MCF 10A (cell line): Measurements from ENCODE around the gene TUBB2A. TPM values are rescaled to one million over a fixed set of nuclear protein-coding genes. Genes with fewer than 3 reads are reported as not detected.

Experiments used
- BruUV-seq: library from RNA; stranded (reverse); fragments of 400-500 nt; replicated peaks from 2 replicates; lab custom pipeline; 2021; lab: Mats Ljungman, UMichigan
- CTCF ChIA-PET: fragments of 300-600 bp; sonication (Branson Sonifier 250); formaldehyde crosslinking; extraction: SDS; loops from one replicate; lab custom pipeline; 2021; ENCODE audit warnings: antibody characterized with exemption, inconsistent platforms; lab: Yijun Ruan, JAX
- POLR2A ChIA-PET: fragments of 300-600, 350-650 bp; sonication (Branson Sonifier 250); formaldehyde crosslinking; extraction: SDS; loops from one replicate; lab custom pipeline; 2020; ENCODE audit warnings: antibody characterized with exemption, inconsistent platforms; lab: Yijun Ruan, JAX
- DNase-seq: peaks from one replicate; pipeline ENCODE4 v3.0.0-alpha.2; 2018; ENCODE audit not compliant: unreplicated experiment
- H3K27ac Mint-ChIP-seq: one replicate; pipeline ENCODE4 v1.8.0; 2022; ENCODE audit warnings: mild to moderate bottlenecking, low read depth, mixed read lengths; ENCODE audit not compliant: unreplicated experiment
- H3K27me3 Mint-ChIP-seq: one replicate; pipeline ENCODE4 v1.8.0; 2022; ENCODE audit warnings: mixed read lengths; ENCODE audit not compliant: insufficient read depth, unreplicated experiment
- H3K36me3 Mint-ChIP-seq: one replicate; pipeline ENCODE4 v1.8.0; 2022; ENCODE audit warnings: mild to moderate bottlenecking, moderate library complexity, mixed read lengths; ENCODE audit not compliant: insufficient read depth, unreplicated experiment
- H3K4me1 Mint-ChIP-seq: one replicate; pipeline ENCODE4 v1.8.0; 2022; ENCODE audit warnings: mixed read lengths; ENCODE audit not compliant: insufficient read depth, unreplicated experiment
- H3K4me3 Mint-ChIP-seq: one replicate; pipeline ENCODE4 v1.8.0; 2022; ENCODE audit warnings: mild to moderate bottlenecking, moderate library complexity, mixed read lengths; ENCODE audit not compliant: unreplicated experiment
- H3K9me3 Mint-ChIP-seq: one replicate; pipeline ENCODE4 v1.8.0; 2022; ENCODE audit warnings: mixed read lengths; ENCODE audit not compliant: unreplicated experiment
- intact Hi-C: fragments of 100-400 bp; cut with micrococcal nuclease; formaldehyde crosslinking; loops from 2 replicates; pipeline ENCODE4 v1.14.1; 2022
- total RNA-seq: library from RNA; stranded (reverse); gene quantifications from 2 replicates; pipeline ENCODE4 v1.2.3, GENCODE V29; 2022
- TF ChIP-seq, protein P1 (sequence below): fragments of 200-600 bp; IDR thresholded peaks from one replicate; pipeline ENCODE4 v1.8.0; 2022; ENCODE audit warnings: antibody characterized with exemption, mild to moderate bottlenecking; ENCODE audit not compliant: unreplicated experiment

Gene TUBB2A
- total RNA-seq, 1 experiment from 2014 or later = 13.3 TPM

DNA sequence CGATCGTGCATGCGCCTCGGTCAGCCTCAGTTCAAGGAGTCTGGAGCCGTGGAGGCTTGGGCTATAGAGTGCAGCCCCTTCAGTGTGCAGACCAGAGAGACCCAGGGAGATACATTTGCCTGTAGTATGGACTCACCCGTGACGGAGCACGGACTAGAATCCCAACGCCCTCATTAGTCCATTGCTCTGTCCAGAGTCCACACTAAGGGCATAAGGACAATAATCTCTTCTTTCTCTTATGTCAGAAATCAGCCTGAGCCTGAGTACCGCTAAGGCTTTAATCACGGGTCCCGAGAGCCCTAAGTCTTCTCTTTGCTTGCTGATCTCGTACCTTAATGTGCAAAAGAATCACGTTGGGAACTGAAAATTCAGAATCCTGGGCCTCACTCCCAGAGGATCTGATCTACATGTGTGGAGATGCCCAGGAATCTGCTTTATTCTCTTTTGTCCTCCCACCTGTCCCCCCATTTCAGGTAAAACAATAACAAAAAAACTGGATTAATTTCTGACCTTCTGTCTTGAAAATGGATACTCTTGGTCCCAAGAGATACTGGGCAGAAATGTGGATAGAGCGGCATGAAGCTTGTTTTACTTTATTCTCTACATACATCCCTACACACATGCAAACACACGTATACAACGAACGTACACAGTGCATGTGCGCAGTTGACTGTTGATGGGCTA, 38.2 kb downstream of the TUBB2A start:
- ChIA-PET POLR2A (interaction anchor here (0.6 to 2.2 kb wide), 18 partner anchors 9 to 163 kb away, joined by 3 to 9 read pairs (median 4); partner anchors contain the start of genes PSMG4 and RIPK1), CTCF (interaction anchor here (1.1 to 1.7 kb wide), 3 partner anchors 9 to 132 kb away, joined by 3 to 12 read pairs (median 4); no protein-coding TSS in a partner anchor)
- Mint-ChIP-seq H3K36me3 (peaks cover 6% of the 10 kb centered on the region), H3K4me3 (peak overlapping the region; percentile 80), H3K27me3 (no peaks in the 10 kb centered on the region), H3K4me1 (peaks cover 14% of the 10 kb centered on the region), H3K27ac (no peak overlapping the region), H3K9me3 (no peaks in the 10 kb centered on the region)
- TSS peak; percentile 26 for BruUV-seq
- peak; percentile 32 for DNase-seq
- TF ChIP-seq, protein P1, sequence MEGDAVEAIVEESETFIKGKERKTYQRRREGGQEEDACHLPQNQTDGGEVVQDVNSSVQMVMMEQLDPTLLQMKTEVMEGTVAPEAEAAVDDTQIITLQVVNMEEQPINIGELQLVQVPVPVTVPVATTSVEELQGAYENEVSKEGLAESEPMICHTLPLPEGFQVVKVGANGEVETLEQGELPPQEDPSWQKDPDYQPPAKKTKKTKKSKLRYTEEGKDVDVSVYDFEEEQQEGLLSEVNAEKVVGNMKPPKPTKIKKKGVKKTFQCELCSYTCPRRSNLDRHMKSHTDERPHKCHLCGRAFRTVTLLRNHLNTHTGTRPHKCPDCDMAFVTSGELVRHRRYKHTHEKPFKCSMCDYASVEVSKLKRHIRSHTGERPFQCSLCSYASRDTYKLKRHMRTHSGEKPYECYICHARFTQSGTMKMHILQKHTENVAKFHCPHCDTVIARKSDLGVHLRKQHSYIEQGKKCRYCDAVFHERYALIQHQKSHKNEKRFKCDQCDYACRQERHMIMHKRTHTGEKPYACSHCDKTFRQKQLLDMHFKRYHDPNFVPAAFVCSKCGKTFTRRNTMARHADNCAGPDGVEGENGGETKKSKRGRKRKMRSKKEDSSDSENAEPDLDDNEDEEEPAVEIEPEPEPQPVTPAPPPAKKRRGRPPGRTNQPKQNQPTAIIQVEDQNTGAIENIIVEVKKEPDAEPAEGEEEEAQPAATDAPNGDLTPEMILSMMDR = no peak
- intact Hi-C loops = loop anchor here (2.0 to 5.0 kb wide), 2 partner anchors 38 to 120 kb away; partner anchors contain the start of genes NQO2 and TUBB2A

DNA sequence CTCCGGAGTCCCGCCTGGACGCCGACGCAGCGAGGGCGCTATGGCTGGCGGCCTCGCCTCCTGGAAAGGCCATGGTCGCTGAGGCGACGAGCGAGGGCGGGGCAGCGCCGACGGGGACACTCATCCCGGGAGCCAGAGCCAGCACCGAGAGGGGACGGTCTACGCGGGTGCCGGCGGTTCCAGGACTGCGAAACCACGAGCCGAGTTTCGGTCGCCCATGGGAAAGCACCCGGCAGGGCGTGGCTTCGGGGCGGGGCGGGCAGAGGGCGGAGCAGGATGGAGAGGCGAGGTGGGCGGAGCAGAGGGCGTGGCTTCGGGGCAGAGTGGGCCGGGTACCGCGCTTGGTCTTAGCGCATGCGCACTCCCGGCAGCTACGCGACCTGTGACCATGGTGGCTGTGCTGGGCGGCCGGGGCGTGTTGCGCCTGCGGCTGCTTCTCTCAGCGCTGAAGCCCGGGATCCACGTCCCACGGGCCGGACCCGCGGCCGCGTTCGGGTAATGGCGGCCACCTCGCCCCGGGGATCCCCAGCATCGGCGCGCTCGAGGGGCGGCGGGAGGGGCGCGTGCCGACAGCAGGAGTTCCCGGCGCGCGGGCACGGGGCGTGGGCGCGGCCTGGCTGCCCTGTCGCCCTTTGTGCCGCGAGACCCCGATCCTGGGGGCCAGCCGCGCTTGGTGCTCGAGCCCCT, 38.8 kb downstream of the TUBB2A start, which contains the start of gene BPHL:
BPHL (plus strand) TSS at position 359 of the 687 bp plus-strand sequence; CDS start at position 389, 30 bp downstream.
- CTCF ChIA-PET = no interaction called here
- Mint-ChIP-seq H3K9me3 (no peaks in the 10 kb centered on the region), H3K27ac (peak within 1 kb of the TSS; percentile 98), H3K4me1 (peaks cover 14% of the 10 kb centered on the region), H3K4me3 (peak within 1 kb of the TSS; percentile 80), H3K36me3 (peaks cover 6% of the 10 kb centered on the region), H3K27me3 (no peaks in the 10 kb centered on the region)
- peak; percentile 92 for DNase-seq
- POLR2A ChIA-PET = interaction anchor here (0.6 to 2.2 kb wide), 13 partner anchors 10 to 163 kb away, joined by 3 to 9 read pairs (median 4); partner anchors contain the start of gene RIPK1
- no TSS peak for BruUV-seq
- TF ChIP-seq, protein P1 = no peak
- intact Hi-C loops = loop anchor here (1.0 to 5.0 kb wide), 3 partner anchors 39 to 120 kb away; partner anchors contain the start of genes NQO2 and TUBB2A

DNA sequence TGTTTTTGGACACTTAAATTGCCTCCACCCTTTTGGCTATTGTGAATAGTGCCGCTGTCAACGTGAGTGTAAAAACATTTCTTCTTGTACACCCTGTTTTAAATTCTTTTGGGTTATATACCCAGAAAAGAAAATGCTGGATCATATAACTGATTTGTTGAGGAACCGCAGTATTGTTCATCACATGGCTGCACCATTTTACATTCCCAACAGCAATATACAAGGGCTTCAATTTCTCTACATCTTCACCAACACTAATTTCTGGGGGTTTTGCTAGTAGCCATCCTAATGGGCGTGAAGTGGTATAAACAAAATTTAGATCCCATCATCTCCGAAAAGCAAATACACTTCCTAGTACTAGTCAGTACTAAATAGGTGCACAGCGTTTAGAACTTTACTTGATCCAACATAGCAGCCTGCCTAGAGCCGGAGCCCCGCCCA, 39.4 kb downstream of the TUBB2A start:
- H3K27me3 Mint-ChIP-seq = no peaks in the 10 kb centered on the region
- H3K36me3 Mint-ChIP-seq = peaks cover 8% of the 10 kb centered on the region
- CTCF ChIA-PET = no interaction called here
- no peak for DNase-seq
- BruUV-seq = TSS peak; percentile 94
- peak overlapping the region; percentile 80 for H3K4me3 Mint-ChIP-seq
- peak overlapping the region; percentile 98 for H3K27ac Mint-ChIP-seq
- no peaks in the 10 kb centered on the region for H3K9me3 Mint-ChIP-seq
- intact Hi-C loops = loop anchor here (1.0 to 5.0 kb wide), 3 partner anchors 39 to 119 kb away; partner anchors contain the start of genes NQO2 and TUBB2A
- POLR2A ChIA-PET = interaction anchor here (0.6 to 2.2 kb wide), 11 partner anchors 9 to 164 kb away, joined by 3 to 9 read pairs (median 4); partner anchors contain the start of gene RIPK1
- TF ChIP-seq, protein P1 = no peak
- peaks cover 14% of the 10 kb centered on the region for H3K4me1 Mint-ChIP-seq
